Omental fat pad (tissue), 4 donors: Measurements from ENCODE around the gene KPNA3. TPM values are rescaled to one million over a fixed set of nuclear protein-coding genes. Genes with fewer than 3 reads are reported as not detected.
"Not testable (repeated sequence)": the region's sequence is repeated elsewhere in the genome, so short reads cannot be mapped to it uniquely, and the experiment has no call there.

ENCODE experiments used
- ATAC-seq: fragments of 150-250 bp; one replicate; pipeline ENCODE4 v1.9.1; 2016; ENCODE audit warnings: mild to moderate bottlenecking, moderate library complexity; ENCODE audit not compliant: low FRiP score
- DNase-seq: peaks from one replicate; pipeline ENCODE4 v3.0.0-alpha.2; 2019; ENCODE audit warnings: low spot score
- CTCF ChIP-seq, 3 donors: fragments of 450-650 bp; IDR thresholded peaks; one replicate each; pipeline ENCODE4 v1.5.1; 2016 to 2017; ENCODE audit warnings: antibody characterized with exemption in 3 of 3, mild to moderate bottlenecking in 3 of 3, moderate library complexity in 2 of 3
- total RNA-seq, 4 donors: library from RNA; depleted of rRNA; stranded (reverse); fragments of >200 nt; gene quantifications; one replicate each; pipeline ENCODE4 v1.1.0, GENCODE V29; 2016

KPNA3 gene
- total RNA-seq, 4 donors from 2014 or later: 25.1 to 31.8 (median 27.6) TPM

DNA sequence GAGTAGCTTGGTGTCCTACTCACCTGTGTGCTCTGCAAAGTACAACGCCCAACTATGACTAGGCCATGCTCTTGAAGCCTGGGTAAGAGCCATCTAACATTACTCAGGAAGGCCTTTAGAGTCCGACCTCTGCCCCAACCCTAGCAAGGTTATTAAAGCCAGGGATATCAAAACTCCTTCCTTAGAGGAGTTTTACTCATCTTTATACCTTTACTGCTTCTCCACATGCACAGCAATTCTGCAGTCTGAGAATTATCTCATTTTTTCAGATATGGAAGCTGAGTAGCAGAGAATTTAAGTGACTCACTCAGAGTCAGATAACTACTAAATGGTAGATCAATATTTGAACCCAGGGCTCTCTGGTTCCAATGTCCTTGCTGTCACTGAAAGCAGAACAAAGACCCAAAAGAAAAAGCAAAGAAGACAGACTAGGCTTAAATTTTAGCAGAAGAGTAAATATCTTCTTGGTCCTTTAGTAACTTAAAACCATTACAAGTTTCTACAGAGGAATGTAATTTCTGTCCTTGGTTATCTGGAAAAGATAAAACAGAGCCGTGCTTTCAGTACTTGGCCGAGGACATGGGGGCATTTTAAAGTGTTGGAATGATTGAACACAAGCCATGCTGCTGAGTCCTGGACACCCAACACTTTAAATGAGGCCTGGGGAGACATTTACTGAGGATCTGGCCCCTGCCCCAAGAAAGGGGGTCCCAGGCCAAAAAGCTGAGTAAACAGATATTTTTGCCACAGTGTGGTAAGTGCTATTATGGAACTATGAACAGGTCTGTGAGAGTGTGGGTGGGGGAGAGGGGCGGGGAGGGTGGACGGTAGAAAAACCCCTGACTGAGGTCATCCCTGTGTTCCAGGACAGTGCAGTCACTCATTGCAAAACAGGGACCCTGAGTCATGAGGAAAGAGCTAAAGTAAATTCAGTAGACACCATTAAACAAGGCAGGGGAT lies 18.4 kb upstream of the KPNA3 start:
- peak; percentile 84 for ATAC-seq
- DNase-seq: no peak
- no peak for TF ChIP-seq CTCF (IDR thresholded peaks at IDR 0.05)

- ATAC-seq: no peak
- no peak for DNase-seq
- no peak for TF ChIP-seq CTCF (IDR thresholded peaks at IDR 0.05)
Measured at GRCh38 chr13:49807681-49808080, 15.2 kb upstream of the KPNA3 start.

- DNase-seq (no peak), ATAC-seq (no peak)
- TF ChIP-seq CTCF (IDR thresholded peaks at IDR 0.05): no peak
Measured at GRCh38 chr13:49806126-49806536, 13.6 kb upstream of the KPNA3 start.

DNA sequence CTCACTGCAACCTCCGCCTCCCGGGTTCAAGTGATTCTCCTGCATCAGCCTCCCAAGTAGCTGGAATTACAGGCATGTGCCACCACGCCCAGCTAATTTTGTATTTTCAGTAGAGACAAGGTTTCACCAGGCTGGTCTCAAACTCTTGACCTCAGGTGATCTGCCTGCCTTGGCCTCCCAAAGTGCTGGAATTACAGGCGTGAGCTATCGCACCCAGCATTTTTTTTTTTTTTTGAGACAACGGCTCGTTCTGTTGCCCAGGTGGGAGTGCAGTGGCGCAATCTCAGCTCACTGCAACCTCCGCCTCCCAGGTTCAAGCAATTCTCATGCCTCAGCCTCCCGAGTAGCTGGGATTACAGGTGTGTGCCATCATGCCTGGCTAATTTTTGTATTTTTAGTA lies 10.6 kb upstream of the KPNA3 start:
- DNase-seq, ATAC-seq: not testable (repeated sequence)

GRCh38 chr13:49802426-49802825 lies 9.9 kb upstream of the KPNA3 start:
- no peak for TF ChIP-seq CTCF (IDR thresholded peaks at IDR 0.05)
- DNase-seq (no peak), ATAC-seq (no peak)

- no peak for TF ChIP-seq CTCF (IDR thresholded peaks at IDR 0.05)
- DNase-seq (no peak), ATAC-seq (peak; percentile 21)
Measured at GRCh38 chr13:49791711-49792549, 552 bp downstream of the KPNA3 start.

- DNase-seq: no peak
- ATAC-seq: no peak
- no peak for TF ChIP-seq CTCF (IDR thresholded peaks at IDR 0.05)
Measured at GRCh38 chr13:49791315-49791710, 1.2 kb downstream of the KPNA3 start.
